ENCODE data around the gene RPTOR.
"Not testable (repeated sequence)": the region's sequence is repeated elsewhere in the genome, so short reads cannot be mapped to it uniquely, and the experiment has no call there.

The RPTOR gene

DNA sequence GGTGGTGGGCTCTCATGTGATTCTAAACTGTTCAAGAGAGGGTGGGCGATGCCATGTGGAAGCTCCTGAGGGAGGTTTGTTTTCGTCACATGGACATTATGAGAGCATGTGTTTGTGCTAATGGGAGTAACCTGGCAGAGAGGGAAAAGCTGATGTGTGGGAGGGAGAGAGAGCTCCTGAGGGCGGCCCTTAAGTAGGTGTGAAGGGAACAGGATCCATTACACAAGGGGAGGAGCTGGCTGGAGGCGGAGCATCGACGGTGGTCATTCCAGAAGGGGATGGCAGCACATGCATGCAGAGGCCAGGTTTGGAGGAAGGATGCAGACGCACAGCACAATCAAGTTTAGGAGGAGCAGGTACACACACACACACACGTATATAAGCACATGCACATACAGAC, 197.5 kb downstream of the RPTOR start:
- no peaks in the 10 kb centered on the region; the same call in 1 of the 2 replicates for H3K36me3 ChIP-seq
- no peak for DNase-seq
- peaks cover 4% of the 10 kb centered on the region for H3K4me1 ChIP-seq
- no peak overlapping the region for H3K4me3 ChIP-seq (ENCODE audit: low read depth, low read length)
- peaks cover 3% of the 10 kb centered on the region; the same call in 1 of the 2 replicates for H3K9me3 ChIP-seq
- no peak for TF ChIP-seq CTCF (IDR thresholded peaks at IDR 0.05; ENCODE audit: low read depth, low read length)
- no peaks in the 10 kb centered on the region for H3K27me3 ChIP-seq

- Histone ChIP-seq H3K4me3 (ENCODE audit: low read depth, low read length) (peak overlapping the region; percentile 7; the same call in 1 of the 2 replicates), H3K27me3 (no peaks in the 10 kb centered on the region), H3K9me3 (peaks cover 3% of the 10 kb centered on the region; the same call in 1 of the 2 replicates), H3K36me3 (no peaks in the 10 kb centered on the region; the same call in 1 of the 2 replicates), H3K4me1 (peaks cover 4% of the 10 kb centered on the region)
- DNase-seq: no peak
- no peak for TF ChIP-seq CTCF (IDR thresholded peaks at IDR 0.05; ENCODE audit: low read depth, low read length)
Observed at GRCh38 chr17:80742581-80743180, 198.0 kb downstream of the RPTOR start.

GRCh38 chr17:80743181-80743771, 198.6 kb downstream of the RPTOR start:
- Histone ChIP-seq H3K4me3 (ENCODE audit: low read depth, low read length) (peak overlapping the region; percentile 7; the same call in 1 of the 2 replicates), H3K4me1 (peaks cover 4% of the 10 kb centered on the region), H3K27me3 (no peaks in the 10 kb centered on the region), H3K36me3 (no peaks in the 10 kb centered on the region; the same call in 1 of the 2 replicates), H3K9me3 (peaks cover 3% of the 10 kb centered on the region; the same call in 1 of the 2 replicates)
- DNase-seq: peak; percentile 38
- no peak for TF ChIP-seq CTCF (IDR thresholded peaks at IDR 0.05; ENCODE audit: low read depth, low read length)

DNA sequence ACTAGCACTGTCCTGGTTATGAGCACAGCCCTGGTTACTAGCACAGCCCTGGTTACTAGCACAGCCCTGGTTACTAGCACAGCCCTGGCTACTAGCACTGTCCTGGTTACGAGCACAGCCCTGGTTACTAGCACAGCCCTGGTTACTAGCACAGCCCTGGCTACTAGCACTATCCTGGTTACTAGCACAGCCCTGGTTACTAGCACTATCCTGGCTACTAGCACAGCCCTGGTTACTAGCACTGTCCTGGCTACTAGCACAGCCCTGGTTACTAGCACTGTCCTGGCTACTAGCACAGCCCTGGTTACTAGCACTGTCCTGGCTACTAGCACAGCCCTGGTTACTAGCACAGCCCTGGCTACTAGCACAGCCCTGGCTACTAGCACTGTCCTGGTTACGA, 199.3 kb downstream of the RPTOR start:
- DNase-seq; H3K36me3 ChIP-seq; H3K9me3 ChIP-seq; H3K4me1 ChIP-seq; H3K27me3 ChIP-seq; H3K4me3 ChIP-seq (ENCODE audit: low read depth, low read length): not testable (repeated sequence)

DNA sequence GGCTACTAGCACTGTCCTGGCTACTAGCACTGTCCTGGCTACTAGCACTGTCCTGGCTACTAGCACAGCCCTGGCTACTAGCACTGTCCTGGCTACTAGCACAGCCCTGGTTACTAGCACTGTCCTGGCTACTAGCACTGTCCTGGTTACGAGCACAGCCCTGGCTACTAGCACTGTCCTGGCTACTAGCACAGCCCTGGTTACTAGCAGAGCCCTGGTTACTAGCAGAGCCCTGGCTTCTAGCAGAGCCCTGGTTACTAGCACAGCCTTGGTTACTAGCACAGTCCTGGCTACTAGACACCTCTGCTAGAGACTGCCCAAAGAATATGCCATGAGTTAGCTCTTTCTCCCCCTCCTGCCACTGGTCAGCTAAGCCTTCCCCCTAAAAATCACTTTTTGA, 200.1 kb downstream of the RPTOR start:
- H3K4me3 ChIP-seq (ENCODE audit: low read depth, low read length); H3K27me3 ChIP-seq; H3K9me3 ChIP-seq; H3K36me3 ChIP-seq; H3K4me1 ChIP-seq; DNase-seq: not testable (repeated sequence)

- no peak overlapping the region for H3K4me3 ChIP-seq (ENCODE audit: low read depth, low read length)
- H3K4me1 ChIP-seq: peaks cover 4% of the 10 kb centered on the region
- TF ChIP-seq CTCF (IDR thresholded peaks at IDR 0.05; ENCODE audit: low read depth, low read length): no peak
- H3K36me3 ChIP-seq: no peaks in the 10 kb centered on the region
- no peak for DNase-seq
- H3K9me3 ChIP-seq: peaks cover 3% of the 10 kb centered on the region; the same call in 1 of the 2 replicates
- H3K27me3 ChIP-seq: no peaks in the 10 kb centered on the region
Observed at GRCh38 chr17:80745183-80745582, 200.5 kb downstream of the RPTOR start.

DNA sequence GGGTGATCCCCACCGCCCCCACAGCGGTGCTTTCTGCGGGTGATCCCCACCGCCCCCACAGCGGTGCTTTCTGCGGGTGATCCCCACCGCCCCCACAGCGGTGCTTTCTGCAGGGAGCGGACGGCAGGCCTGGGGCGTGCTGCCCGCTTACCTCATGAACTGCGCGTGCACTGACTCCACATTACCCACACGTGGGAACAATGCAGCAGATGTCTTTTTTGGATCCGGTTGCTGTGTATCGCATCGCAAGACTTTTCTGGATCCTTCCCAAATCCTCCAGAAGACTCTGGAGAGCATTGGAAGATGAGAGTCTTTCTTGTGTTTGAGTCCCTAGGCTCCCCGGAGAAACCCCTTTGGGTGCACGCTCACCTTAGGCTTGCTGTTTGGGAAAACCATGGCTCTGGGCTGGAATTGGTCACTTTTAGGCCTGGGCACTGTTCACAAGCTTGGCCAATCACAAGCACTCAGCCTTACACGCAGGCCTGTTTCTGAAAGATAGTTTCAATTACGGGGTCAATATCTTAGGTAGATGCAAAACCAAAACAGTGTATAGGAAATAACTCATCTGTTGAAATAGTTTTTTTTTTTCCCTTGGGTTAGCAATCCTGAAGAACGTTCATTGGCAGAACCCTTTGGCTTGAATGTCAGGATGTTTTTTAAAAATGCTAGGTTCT, 201.8 kb downstream of the RPTOR start:
- no peak for TF ChIP-seq CTCF (IDR thresholded peaks at IDR 0.05; ENCODE audit: low read depth, low read length)
- H3K27me3 ChIP-seq: no peaks in the 10 kb centered on the region
- no peak for DNase-seq
- no peaks in the 10 kb centered on the region for H3K9me3 ChIP-seq
- H3K4me3 ChIP-seq (ENCODE audit: low read depth, low read length): no peak overlapping the region
- H3K36me3 ChIP-seq: no peaks in the 10 kb centered on the region
- peaks cover 4% of the 10 kb centered on the region for H3K4me1 ChIP-seq

All from BE2C (cell line).